ENCODE data around the gene HEMK1. TPM values are rescaled to one million over a fixed set of nuclear protein-coding genes. Genes with fewer than 3 reads are reported as not detected.

Gene HEMK1
- total RNA-seq, 1 experiment from 2014 or later: 12.5 TPM

DNA sequence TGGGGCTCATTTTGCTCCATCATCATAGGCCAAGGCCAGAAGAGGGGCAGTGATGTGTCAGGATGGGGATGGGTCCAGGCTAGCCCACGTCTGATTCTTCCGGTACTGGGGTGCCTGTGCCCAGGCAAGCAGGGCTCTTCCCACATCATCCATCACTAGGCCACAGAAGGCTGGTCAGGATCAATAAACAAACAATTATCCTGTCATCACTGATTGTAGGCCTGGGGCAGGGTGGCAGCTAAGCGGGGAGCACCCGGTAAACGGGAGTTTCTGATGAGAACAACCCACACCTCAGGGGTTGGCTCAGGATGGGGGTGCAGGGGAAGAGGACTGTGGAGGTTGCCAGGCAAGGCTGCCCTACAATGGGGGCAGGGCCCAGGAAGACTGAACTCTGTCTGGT is 47.8 kb upstream of the HEMK1 start:
- Histone ChIP-seq H2AK5ac (ENCODE audit: insufficient read length, low read length) (no peak overlapping the region), H4K91ac (ENCODE audit: insufficient read length, low read depth, low read length) (no peak overlapping the region), H3K27me3 (ENCODE audit: insufficient read depth, low read length) (no peaks in the 10 kb centered on the region), H3K4ac (ENCODE audit: low read depth, low read length) (no peak overlapping the region), H3K27ac (ENCODE audit: insufficient read length, low read depth, low read length) (no peak overlapping the region), H2AFZ (ENCODE audit: low read length) (no peak overlapping the region), H2BK12ac (ENCODE audit: insufficient read length, low read depth, low read length) (no peak overlapping the region), H3T11ph (ENCODE audit: low read length) (no peak overlapping the region), H3K18ac (ENCODE audit: insufficient read length, low read depth, low read length) (no peak overlapping the region), H4K8ac (replicated peaks; ENCODE audit: insufficient read length, low read depth, low read length) (no peak overlapping the region), H3K4me2 (ENCODE audit: insufficient read depth, insufficient read length, low read length) (no peak overlapping the region), H2BK15ac (ENCODE audit: low read depth, low read length) (no peak overlapping the region), H3K4me1 (ENCODE audit: insufficient read depth, low read length) (peaks cover 17% of the 10 kb centered on the region; the same call in 1 of the 2 replicates), H4K5ac (ENCODE audit: insufficient read length, low read depth, low read length) (no peak overlapping the region), H3K9me3 (ENCODE audit: control insufficient read depth, low read depth, low read length) (no peaks in the 10 kb centered on the region), H2BK120ac (ENCODE audit: low read depth, low read length, poor library complexity, severe bottlenecking) (no peak overlapping the region), H4K20me1 (ENCODE audit: control insufficient read depth, insufficient read depth, insufficient read length) (peaks cover 2% of the 10 kb centered on the region), H2BK5ac (ENCODE audit: insufficient read length, low read length) (no peak overlapping the region), H3K23ac (ENCODE audit: insufficient read length, low read depth, low read length) (no peak overlapping the region), H3K79me1 (ENCODE audit: insufficient read depth, low read depth, low read length, poor library complexity, severe bottlenecking) (no peaks in the 10 kb centered on the region), H3K79me2 (ENCODE audit: insufficient read depth, low read length) (no peaks in the 10 kb centered on the region), H3K9ac (ENCODE audit: extremely low read depth, insufficient read length, low read length) (no peak overlapping the region), H2BK20ac (ENCODE audit: low read depth, low read length, poor library complexity, severe bottlenecking) (no peak overlapping the region), H3K23me2 (ENCODE audit: insufficient read length, low read depth, low read length, poor library complexity, severe bottlenecking) (peaks cover 1% of the 10 kb centered on the region), H3K56ac (ENCODE audit: insufficient read length, low read depth, low read length) (no peak overlapping the region), H3K14ac (ENCODE audit: insufficient read depth, low read length) (no peak overlapping the region)
- no peak overlapping the region for H3K4me3 Mint-ChIP-seq
- H3K9me3 Mint-ChIP-seq: no peaks in the 10 kb centered on the region
- H3K36me3 Mint-ChIP-seq (ENCODE audit: insufficient read depth in 1 of 3, low read depth in 3 of 3): no peaks in the 10 kb centered on the region
- no CpG with 5 or more reads among the region's 5 CpGs for WGBS (ENCODE audit: extremely low coverage, insufficient read length, low lambda C conversion rate)
- TF ChIP-seq, protein P1, sequence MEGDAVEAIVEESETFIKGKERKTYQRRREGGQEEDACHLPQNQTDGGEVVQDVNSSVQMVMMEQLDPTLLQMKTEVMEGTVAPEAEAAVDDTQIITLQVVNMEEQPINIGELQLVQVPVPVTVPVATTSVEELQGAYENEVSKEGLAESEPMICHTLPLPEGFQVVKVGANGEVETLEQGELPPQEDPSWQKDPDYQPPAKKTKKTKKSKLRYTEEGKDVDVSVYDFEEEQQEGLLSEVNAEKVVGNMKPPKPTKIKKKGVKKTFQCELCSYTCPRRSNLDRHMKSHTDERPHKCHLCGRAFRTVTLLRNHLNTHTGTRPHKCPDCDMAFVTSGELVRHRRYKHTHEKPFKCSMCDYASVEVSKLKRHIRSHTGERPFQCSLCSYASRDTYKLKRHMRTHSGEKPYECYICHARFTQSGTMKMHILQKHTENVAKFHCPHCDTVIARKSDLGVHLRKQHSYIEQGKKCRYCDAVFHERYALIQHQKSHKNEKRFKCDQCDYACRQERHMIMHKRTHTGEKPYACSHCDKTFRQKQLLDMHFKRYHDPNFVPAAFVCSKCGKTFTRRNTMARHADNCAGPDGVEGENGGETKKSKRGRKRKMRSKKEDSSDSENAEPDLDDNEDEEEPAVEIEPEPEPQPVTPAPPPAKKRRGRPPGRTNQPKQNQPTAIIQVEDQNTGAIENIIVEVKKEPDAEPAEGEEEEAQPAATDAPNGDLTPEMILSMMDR (conservative IDR thresholded peaks at IDR 0.05): no peak
- peak overlapping the region in 1 of 3 experiments; percentile 70; a peak in 1 of 7 replicates for H3K27ac Mint-ChIP-seq
- H3K4me1 Mint-ChIP-seq: peaks cover 85 to 88% of the 10 kb centered on the region in 2 experiments
- DNase-seq: no peak
- H3K27me3 Mint-ChIP-seq (ENCODE audit: low read depth): no peaks in the 10 kb centered on the region; the same call in 1 of the 2 replicates

Data from H9 (cell line).